ENCODE data around the gene ADGRV1.

GRCh38 chr5:91109634-91110033 is 551.0 kb downstream of the ADGRV1 start:
- TF ChIP-seq CTCF (IDR thresholded peaks at IDR 0.05): peak; percentile 39
- no peak for TF ChIP-seq FOXJ3 (CRISPR knock-in tag; IDR thresholded peaks at IDR 0.05)
- no peak for TF ChIP-seq IRF3 (IDR thresholded peaks at IDR 0.05; ENCODE audit: low read depth, low read length)
- TF ChIP-seq REST (IDR thresholded peaks at IDR 0.05; ENCODE audit: low read depth, low read length): no peak
- no peak for TF ChIP-seq TAF1 (IDR thresholded peaks at IDR 0.05; ENCODE audit: borderline replicate concordance, low read depth, low read length)
- no peak for TF ChIP-seq EP300 (IDR thresholded peaks at IDR 0.05; ENCODE audit: borderline replicate concordance in 1 of 2, low read depth in 1 of 2, low read length in 1 of 2)
- no peak for TF ChIP-seq POLR2AphosphoS5 (IDR thresholded peaks at IDR 0.05; ENCODE audit: low read depth, low read length)
- no peak for TF ChIP-seq RXRA (IDR thresholded peaks at IDR 0.05; ENCODE audit: borderline replicate concordance, low read depth)
- TF ChIP-seq RFX5 (IDR thresholded peaks at IDR 0.05; ENCODE audit: low read length): no peak
- no peak for TF ChIP-seq PBX3 (IDR thresholded peaks at IDR 0.05)

All from SK-N-SH (cell line).